Thyroid gland (tissue), 4 donors: Measurements from ENCODE around the gene ADGRG6. TPM values are rescaled to one million over a fixed set of nuclear protein-coding genes. Genes with fewer than 3 reads are reported as not detected.

Source experiments
- DNase-seq, 2 donors: peaks; one replicate each; pipeline ENCODE4 v3.0.0-alpha.2; 2019
- H3K27ac ChIP-seq, 3 donors: fragments of 200-600 bp; sonication (generic); 1 replicate in 2 of 3; 2 replicates in 1 of 3; pipeline ENCODE4 v1.5.1; 2016 to 2019; ENCODE audit warnings: mild to moderate bottlenecking in 1 of 3, moderate library complexity in 1 of 3
- H3K27me3 ChIP-seq: fragments of 200-600 bp; sonication (generic); one replicate; pipeline ENCODE4 v1.5.1; 2019
- H3K36me3 ChIP-seq, 2 donors: fragments of 200-600 bp; sonication (generic); one replicate each; pipeline ENCODE4 v1.5.1; 2016 to 2019
- H3K4me1 ChIP-seq, 2 donors: fragments of 200-600 bp; sonication (generic); one replicate each; pipeline ENCODE4 v1.5.1; 2017 to 2019
- H3K4me3 ChIP-seq, 3 donors: fragments of 200-600 bp; sonication (generic); replicated peaks in 1 of 3; 1 replicate in 2 of 3; 2 replicates in 1 of 3; pipeline ENCODE4 v1.5.1; 2016; ENCODE audit warnings: mild to moderate bottlenecking in 1 of 3
- H3K9me3 ChIP-seq: fragments of 200-600 bp; sonication (generic); one replicate; pipeline ENCODE4 v1.5.1; 2017
- CTCF ChIP-seq, 6 experiments: fragments of 200-600 bp in 3 of 6; fragments of 450-650 bp in 3 of 6; sonication (generic) in 3 of 6; IDR thresholded peaks; one replicate each; pipeline ENCODE4 v1.5.1; 2016 to 2019; ENCODE audit warnings: antibody characterized with exemption in 6 of 6, mild to moderate bottlenecking in 2 of 6, inconsistent platforms in 1 of 6, moderate library complexity in 1 of 6
- POLR2A ChIP-seq, 2 donors: fragments of 450-650 bp; IDR thresholded peaks; one replicate each; pipeline ENCODE4 v1.6.1; 2017; ENCODE audit warnings: antibody characterized with exemption in 2 of 2, mild to moderate bottlenecking in 2 of 2, moderate library complexity in 1 of 2
- WGBS, 2 donors: methylation state at CpG; one replicate each; pipeline ENCODE4 v1.1.5; 2017; 5-methylcytosine and 5-hydroxymethylcytosine counted together
- intact Hi-C: fragments of 100-400 bp; cut with DNase I; formaldehyde crosslinking; loops from one replicate; pipeline ENCODE4 v1.15.1; 2023
- total RNA-seq, 4 donors: library from RNA; depleted of rRNA; stranded (reverse); fragments of >200 nt; gene quantifications; one replicate each; pipeline ENCODE4 v1.2.3, GENCODE V29; 2016

ADGRG6 gene
- total RNA-seq, 4 donors from 2014 or later: 2.9 to 10.5 (median 7.1) TPM

- intact Hi-C loops: no loop called here
- Histone ChIP-seq H3K27me3 (no peaks in the 10 kb centered on the region), H3K4me3 (no peak overlapping the region), H3K27ac (no peak overlapping the region), H3K9me3 (no peaks in the 10 kb centered on the region), H3K36me3 (no peaks in the 10 kb centered on the region), H3K4me1 (no peaks in the 10 kb centered on the region)
- WGBS, 2 donors: 3 to 5% methylated on average over 13 of the region's 13 CpGs
- peak; percentile 31 to 32 for DNase-seq
- TF ChIP-seq CTCF (IDR thresholded peaks at IDR 0.05) (peak; percentile 40 to 78 (median 62)), POLR2A (IDR thresholded peaks at IDR 0.05) (no peak)
Observed at GRCh38 chr6:142474531-142475289, 172.9 kb downstream of the ADGRG6 start.

DNA sequence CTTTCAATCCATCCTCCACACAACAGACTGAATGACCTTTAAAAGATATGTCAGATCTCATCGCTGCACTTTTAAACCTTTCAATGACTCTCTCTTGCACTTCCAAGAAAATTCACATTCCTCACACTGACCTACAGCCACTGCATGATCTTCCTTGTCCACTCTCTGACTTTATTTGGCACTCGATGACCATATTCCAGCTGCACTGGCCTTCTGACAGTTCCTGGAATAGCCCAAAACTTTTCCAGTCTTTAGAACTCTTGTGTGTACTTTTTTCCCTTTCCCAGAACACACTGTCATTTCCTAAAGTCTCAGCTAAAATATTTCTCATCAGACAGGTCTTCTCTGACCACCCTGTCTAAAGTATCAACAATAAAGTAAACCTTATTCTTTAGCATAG is 174.6 kb downstream of the ADGRG6 start:
- intact Hi-C loops: no loop called here
- H3K27ac ChIP-seq: no peak overlapping the region
- no peak for DNase-seq
- 84 to 96% methylated on average over 2 of the region's 2 CpGs for WGBS, 2 donors
- no peaks in the 10 kb centered on the region for H3K27me3 ChIP-seq
- no peak overlapping the region for H3K4me3 ChIP-seq
- H3K36me3 ChIP-seq: no peaks in the 10 kb centered on the region
- H3K9me3 ChIP-seq: no peaks in the 10 kb centered on the region
- H3K4me1 ChIP-seq: no peaks in the 10 kb centered on the region
- TF ChIP-seq POLR2A (IDR thresholded peaks at IDR 0.05): no peak
- no peak for TF ChIP-seq CTCF (IDR thresholded peaks at IDR 0.05)

GRCh38 chr6:142478117-142478516 is 176.3 kb downstream of the ADGRG6 start:
- intact Hi-C loops: no loop called here
- WGBS, 2 donors: 87 to 94% methylated on average over 2 of the region's 2 CpGs
- no peak for DNase-seq
- Histone ChIP-seq H3K4me3 (no peak overlapping the region), H3K27me3 (no peaks in the 10 kb centered on the region), H3K9me3 (no peaks in the 10 kb centered on the region), H3K4me1 (no peaks in the 10 kb centered on the region), H3K27ac (no peak overlapping the region), H3K36me3 (no peaks in the 10 kb centered on the region)
- TF ChIP-seq POLR2A (IDR thresholded peaks at IDR 0.05) (no peak), CTCF (IDR thresholded peaks at IDR 0.05) (no peak)

GRCh38 chr6:142481466-142481865 is 179.7 kb downstream of the ADGRG6 start:
- H3K36me3 ChIP-seq: no peaks in the 10 kb centered on the region
- intact Hi-C loops: no loop called here
- 65 to 75% methylated on average over 4 of the region's 4 CpGs for WGBS, 2 donors
- TF ChIP-seq CTCF (IDR thresholded peaks at IDR 0.05): no peak
- H3K4me1 ChIP-seq: no peaks in the 10 kb centered on the region
- H3K27ac ChIP-seq: no peak overlapping the region
- no peaks in the 10 kb centered on the region for H3K27me3 ChIP-seq
- no peak for DNase-seq
- H3K9me3 ChIP-seq: no peaks in the 10 kb centered on the region
- H3K4me3 ChIP-seq: no peak overlapping the region

GRCh38 chr6:142482249-142482648 is 180.4 kb downstream of the ADGRG6 start:
- TF ChIP-seq POLR2A (IDR thresholded peaks at IDR 0.05): no peak
- no peak for TF ChIP-seq CTCF (IDR thresholded peaks at IDR 0.05)
- no peak for DNase-seq
- intact Hi-C loops: no loop called here

More at GRCh38 chr6:142482249-142482648, 180.4 kb downstream of the ADGRG6 start:
- no peaks in the 10 kb centered on the region for H3K27me3 ChIP-seq
- no peak overlapping the region for H3K4me3 ChIP-seq
- WGBS, 2 donors: 61 to 62% methylated on average over 1 of the region's 1 CpG
- H3K9me3 ChIP-seq: no peaks in the 10 kb centered on the region
- no peak overlapping the region for H3K27ac ChIP-seq
- no peaks in the 10 kb centered on the region for H3K36me3 ChIP-seq
- H3K4me1 ChIP-seq: no peaks in the 10 kb centered on the region
